ENCODE measurements around the gene THAP4. TPM values are rescaled to one million over a fixed set of nuclear protein-coding genes. Genes with fewer than 3 reads are reported as not detected.
A peak's percentile ranks its signal among the peaks of the same experiment; 100 is the strongest.

The THAP4 gene
- total RNA-seq, 1 donor: 43.4 TPM

GRCh38 chr2:241603686-241604085, 33.3 kb downstream of the THAP4 start:
- Histone ChIP-seq H3K4me3 (ENCODE audit: insufficient read depth, low read length) (no peak overlapping the region), H3K79me2 (ENCODE audit: insufficient read depth, low read length) (peaks cover 19% of the 10 kb centered on the region), H3K9me3 (ENCODE audit: low read depth, low read length) (no peaks in the 10 kb centered on the region), H4K20me1 (ENCODE audit: insufficient read depth, low read length) (no peaks in the 10 kb centered on the region), H2AFZ (ENCODE audit: low read length) (no peak overlapping the region), H3K27ac (ENCODE audit: low read depth, low read length) (no peak overlapping the region), H3K4me1 (ENCODE audit: insufficient read depth, low read length) (no peaks in the 10 kb centered on the region), H3K4me2 (ENCODE audit: insufficient read depth, low read length) (no peak overlapping the region), H3K27me3 (ENCODE audit: insufficient read depth, low read length) (no peaks in the 10 kb centered on the region), H3K36me3 (ENCODE audit: insufficient read depth, low read length) (peaks cover 21% of the 10 kb centered on the region)
- DNase-seq (ENCODE audit: insufficient read length, low spot score, missing footprints): no peak
- no peak for TF ChIP-seq CTCF (IDR thresholded peaks at IDR 0.05; ENCODE audit: extremely low read depth, low read depth, low read length)

GRCh38 chr2:241602720-241603119, 34.2 kb downstream of the THAP4 start:
- no peak overlapping the region for H2AFZ ChIP-seq (ENCODE audit: low read length)
- H3K9me3 ChIP-seq (ENCODE audit: low read depth, low read length): no peaks in the 10 kb centered on the region
- H3K27ac ChIP-seq (ENCODE audit: low read depth, low read length): no peak overlapping the region
- TF ChIP-seq CTCF (IDR thresholded peaks at IDR 0.05; ENCODE audit: extremely low read depth, low read depth, low read length): no peak
- H3K4me1 ChIP-seq (ENCODE audit: insufficient read depth, low read length): peaks cover 3% of the 10 kb centered on the region
- no peaks in the 10 kb centered on the region for H4K20me1 ChIP-seq (ENCODE audit: insufficient read depth, low read length)
- H3K27me3 ChIP-seq (ENCODE audit: insufficient read depth, low read length): no peaks in the 10 kb centered on the region
- H3K4me3 ChIP-seq (ENCODE audit: insufficient read depth, low read length): no peak overlapping the region
- H3K36me3 ChIP-seq (ENCODE audit: insufficient read depth, low read length): peaks cover 21% of the 10 kb centered on the region
- peak; percentile 14 for DNase-seq (ENCODE audit: insufficient read length, low spot score, missing footprints)
- peaks cover 13% of the 10 kb centered on the region for H3K79me2 ChIP-seq (ENCODE audit: insufficient read depth, low read length)
- no peak overlapping the region for H3K4me2 ChIP-seq (ENCODE audit: insufficient read depth, low read length)

- no peak overlapping the region for H3K27ac ChIP-seq (ENCODE audit: low read depth, low read length)
- peaks cover 3% of the 10 kb centered on the region for H3K4me1 ChIP-seq (ENCODE audit: insufficient read depth, low read length)
- no peaks in the 10 kb centered on the region for H4K20me1 ChIP-seq (ENCODE audit: insufficient read depth, low read length)
- no peaks in the 10 kb centered on the region for H3K9me3 ChIP-seq (ENCODE audit: low read depth, low read length)
- H2AFZ ChIP-seq (ENCODE audit: low read length): no peak overlapping the region
- H3K4me3 ChIP-seq (ENCODE audit: insufficient read depth, low read length): no peak overlapping the region
- no peak for DNase-seq (ENCODE audit: insufficient read length, low spot score, missing footprints)
- no peaks in the 10 kb centered on the region for H3K27me3 ChIP-seq (ENCODE audit: insufficient read depth, low read length)
- H3K79me2 ChIP-seq (ENCODE audit: insufficient read depth, low read length): peaks cover 9% of the 10 kb centered on the region
- TF ChIP-seq CTCF (IDR thresholded peaks at IDR 0.05; ENCODE audit: extremely low read depth, low read depth, low read length): no peak
- no peak overlapping the region for H3K4me2 ChIP-seq (ENCODE audit: insufficient read depth, low read length)
- peaks cover 21% of the 10 kb centered on the region for H3K36me3 ChIP-seq (ENCODE audit: insufficient read depth, low read length)
These were observed 35.1 kb downstream of the THAP4 start for GRCh38 chr2:241601841-241602240.

GRCh38 chr2:241599615-241600014, 37.3 kb downstream of the THAP4 start:
- H3K36me3 ChIP-seq (ENCODE audit: insufficient read depth, low read length): peaks cover 15% of the 10 kb centered on the region
- no peak for DNase-seq (ENCODE audit: insufficient read length, low spot score, missing footprints)
- H3K4me3 ChIP-seq (ENCODE audit: insufficient read depth, low read length): no peak overlapping the region
- H3K9me3 ChIP-seq (ENCODE audit: low read depth, low read length): no peaks in the 10 kb centered on the region
- H3K27me3 ChIP-seq (ENCODE audit: insufficient read depth, low read length): no peaks in the 10 kb centered on the region
- no peak for TF ChIP-seq CTCF (IDR thresholded peaks at IDR 0.05; ENCODE audit: extremely low read depth, low read depth, low read length)
- H3K27ac ChIP-seq (ENCODE audit: low read depth, low read length): no peak overlapping the region
- H4K20me1 ChIP-seq (ENCODE audit: insufficient read depth, low read length): no peaks in the 10 kb centered on the region
- H3K79me2 ChIP-seq (ENCODE audit: insufficient read depth, low read length): no peaks in the 10 kb centered on the region
- H3K4me1 ChIP-seq (ENCODE audit: insufficient read depth, low read length): peaks cover 3% of the 10 kb centered on the region
- no peak overlapping the region for H3K4me2 ChIP-seq (ENCODE audit: insufficient read depth, low read length)
- no peak overlapping the region for H2AFZ ChIP-seq (ENCODE audit: low read length)

Measured in osteoblast (primary cell).